Bronchial epithelial cell (primary cell): Measurements from ENCODE around the gene CRTAC1. TPM values are rescaled to one million over a fixed set of nuclear protein-coding genes. Genes with fewer than 3 reads are reported as not detected.

Source experiments
- DNase-seq: peaks from one replicate; pipeline ENCODE4 v3.0.0-alpha.2; 2010; ENCODE audit warnings: low read depth
- FAIRE-seq: peaks from 2 replicates; lab custom pipeline; 2011; peaks lifted over from hg19 to GRCh38; lab: Jason Lieb, UNC
- H3K27me3 ChIP-seq: 2 replicates; pipeline ENCODE4 v1.5.1; 2011; ENCODE audit warnings: low read length; ENCODE audit not compliant: control insufficient read depth, insufficient read depth
- H3K36me3 ChIP-seq: 2 replicates; pipeline ENCODE4 v1.5.1; 2011; ENCODE audit warnings: low read length; ENCODE audit not compliant: control insufficient read depth, insufficient read depth
- H3K4me3 ChIP-seq: 2 replicates; pipeline ENCODE4 v1.5.1; 2011; ENCODE audit warnings: mild to moderate bottlenecking, low read depth, low read length, control low read depth
- CTCF ChIP-seq: IDR thresholded peaks from 2 replicates; pipeline ENCODE4 v1.5.1; 2011; ENCODE audit warnings: mild to moderate bottlenecking, moderate library complexity, low read length, control low read depth, inconsistent platforms; ENCODE audit not compliant: insufficient read depth, severe bottlenecking
- total RNA-seq: library from RNA; depleted of rRNA; stranded (reverse); fragments of >200 nt; gene quantifications from 2 replicates; pipeline ENCODE4 v1.2.1, GENCODE V29; 2014

The CRTAC1 gene
- total RNA-seq, 1 donor from 2014 or later = not detected

DNA sequence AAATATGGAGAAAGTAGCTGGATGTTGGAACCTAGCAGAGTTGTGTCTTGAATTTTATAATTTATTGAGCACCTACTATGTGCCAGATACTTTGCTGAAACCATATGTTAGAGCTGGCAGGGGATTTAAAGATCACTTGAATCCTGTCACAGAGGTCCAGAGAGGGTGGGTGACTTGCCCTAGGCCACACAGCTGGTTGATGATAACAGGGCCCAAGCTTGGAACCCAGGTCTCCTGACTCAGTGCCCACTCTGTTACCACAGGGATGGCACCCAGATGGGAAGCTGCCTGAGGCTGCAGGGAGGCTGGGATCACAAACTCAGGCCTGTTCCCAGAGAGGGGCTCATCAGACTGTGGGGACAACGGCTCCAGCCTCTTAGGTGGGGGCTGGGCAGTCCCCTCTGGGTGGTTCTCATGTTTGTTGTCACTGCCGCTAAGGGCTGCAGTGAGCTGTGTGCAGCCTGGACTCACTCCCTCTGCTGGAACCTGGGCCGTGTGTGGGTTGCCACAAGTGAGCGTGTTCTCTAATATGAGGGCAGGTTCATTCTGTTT, 162.2 kb downstream of the CRTAC1 start:
- DNase-seq = no peak
- Histone ChIP-seq H3K4me3 (no peak overlapping the region), H3K27me3 (peaks cover 2% of the 10 kb centered on the region), H3K36me3 (no peaks in the 10 kb centered on the region)
- TF ChIP-seq CTCF = no peak
- no peak for FAIRE-seq

- FAIRE-seq = no peak
- no peak for TF ChIP-seq CTCF
- Histone ChIP-seq H3K4me3 (no peak overlapping the region), H3K27me3 (peaks cover 2% of the 10 kb centered on the region), H3K36me3 (no peaks in the 10 kb centered on the region)
- no peak for DNase-seq
Measured at GRCh38 chr10:97867220-97867800, 163.1 kb downstream of the CRTAC1 start.

DNA sequence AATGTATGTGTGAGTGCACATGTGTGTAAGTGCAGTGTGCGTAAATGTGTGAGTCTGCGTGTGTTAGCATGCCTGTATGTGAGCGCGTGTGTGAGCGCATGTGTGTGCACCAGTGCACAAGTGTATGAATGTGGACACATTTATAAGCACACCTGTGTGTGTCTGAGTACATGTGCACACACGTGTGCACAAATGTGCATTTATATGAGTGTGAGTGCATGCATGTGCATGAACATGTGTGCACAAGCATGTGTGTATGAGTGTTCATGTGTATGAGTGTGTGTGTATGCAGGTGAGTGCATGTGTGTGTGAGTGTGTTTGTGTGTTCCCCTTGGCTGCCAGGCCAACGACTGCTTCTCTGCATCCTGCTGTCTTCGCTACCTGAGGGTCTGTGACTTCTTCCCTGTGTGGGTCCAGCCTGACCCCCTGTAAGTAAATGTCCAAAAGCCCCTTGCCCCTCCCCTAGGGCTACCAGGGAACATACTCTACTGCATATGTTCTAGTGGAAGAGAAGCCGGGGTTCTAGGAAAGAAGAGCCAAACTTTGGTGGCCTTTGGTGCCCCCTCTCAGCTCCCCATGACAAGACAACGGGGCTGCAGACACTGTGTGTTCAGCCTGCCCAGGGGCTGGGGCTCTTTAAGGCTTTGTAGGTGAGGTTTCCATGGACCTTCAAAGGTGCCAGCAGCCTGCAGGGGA, 163.7 kb downstream of the CRTAC1 start:
- Histone ChIP-seq H3K27me3 (peaks cover 2% of the 10 kb centered on the region), H3K36me3 (no peaks in the 10 kb centered on the region), H3K4me3 (no peak overlapping the region)
- TF ChIP-seq CTCF = no peak
- DNase-seq (no peak), FAIRE-seq (peak; percentile 97)

- no peaks in the 10 kb centered on the region for H3K36me3 ChIP-seq
- no peaks in the 10 kb centered on the region for H3K27me3 ChIP-seq
- H3K4me3 ChIP-seq = no peak overlapping the region
- TF ChIP-seq CTCF = no peak
- no peak for FAIRE-seq
- DNase-seq = no peak
Measured at GRCh38 chr10:97865488-97865887, 164.9 kb downstream of the CRTAC1 start.

DNA sequence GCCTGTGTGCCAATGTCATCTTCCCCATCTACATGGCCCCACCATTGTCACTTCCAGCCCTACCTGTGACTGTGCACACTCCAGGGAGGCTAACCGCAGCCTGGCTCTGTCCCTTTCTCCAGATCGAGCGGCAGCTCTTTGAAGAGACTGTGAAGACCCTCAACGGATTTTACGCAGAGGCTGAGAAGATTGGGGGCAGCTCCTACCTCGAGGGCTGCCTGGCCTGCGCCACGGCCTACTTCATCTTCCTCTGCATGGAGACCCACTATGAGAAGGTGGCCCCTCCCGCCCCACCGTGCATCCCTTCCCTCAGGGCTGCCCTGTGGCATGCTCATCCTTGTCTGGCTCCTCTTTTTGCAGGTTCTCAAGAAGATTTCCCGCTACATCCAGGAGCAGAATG, 166.6 kb downstream of the CRTAC1 start:
- Histone ChIP-seq H3K27me3 (peaks cover 2% of the 10 kb centered on the region), H3K36me3 (no peaks in the 10 kb centered on the region), H3K4me3 (no peak overlapping the region)
- FAIRE-seq (no peak), DNase-seq (no peak)
- no peak for TF ChIP-seq CTCF
